ENCODE results near the gene COG6.
A peak's percentile ranks its signal among the peaks of the same experiment; 100 is the strongest.

Gene COG6

GRCh38 chr13:39767791-39768517 is 112.5 kb downstream of the COG6 start:
- DNase-seq (ENCODE audit: low read depth in 1 of 2, low spot score in 1 of 2) = no peak

DNA sequence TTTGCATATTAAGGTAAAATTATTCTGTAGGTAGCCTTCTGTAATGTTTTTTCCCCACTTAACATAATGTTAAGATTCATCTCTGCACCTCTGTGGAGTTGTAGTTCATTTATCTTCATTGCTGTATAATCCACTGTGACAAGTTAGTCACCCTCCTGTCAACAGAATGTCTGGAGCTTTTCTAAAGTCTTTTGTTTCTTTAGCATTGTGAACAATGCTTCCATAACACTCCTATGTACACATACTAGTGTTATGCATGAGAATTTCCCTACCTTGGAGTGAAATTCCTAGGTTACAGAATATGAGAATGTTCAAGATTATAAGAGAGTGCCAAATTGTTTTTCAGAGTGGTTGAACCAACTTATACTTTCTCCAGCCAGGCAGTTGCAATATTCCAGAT is 113.5 kb downstream of the COG6 start:
- DNase-seq (ENCODE audit: low read depth in 1 of 2, low spot score in 1 of 2) = no peak

- no peak for DNase-seq (ENCODE audit: low read depth in 1 of 2, low spot score in 1 of 2)
Observed at GRCh38 chr13:39770221-39771090, 115.0 kb downstream of the COG6 start.

DNA sequence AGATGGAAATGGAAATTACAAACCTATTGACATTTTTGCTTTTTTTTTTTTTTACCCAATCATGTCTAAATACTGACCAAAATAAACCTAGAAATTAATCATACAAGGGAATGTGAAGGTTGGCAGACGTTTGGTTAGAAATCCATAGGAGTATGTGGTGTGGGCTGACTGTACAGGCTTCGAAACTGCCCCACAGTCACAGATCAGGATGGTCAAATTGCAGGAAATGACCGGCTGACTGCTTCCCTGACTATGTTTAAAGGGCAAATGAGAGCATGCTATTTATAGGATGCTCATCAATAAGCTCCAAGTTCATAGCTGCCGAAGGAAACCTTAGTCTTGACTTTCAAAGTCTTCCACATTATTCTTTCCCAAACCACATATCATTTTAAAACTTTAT is 118.4 kb downstream of the COG6 start:
- DNase-seq (ENCODE audit: low read depth in 1 of 2, low spot score in 1 of 2) = no peak

DNA sequence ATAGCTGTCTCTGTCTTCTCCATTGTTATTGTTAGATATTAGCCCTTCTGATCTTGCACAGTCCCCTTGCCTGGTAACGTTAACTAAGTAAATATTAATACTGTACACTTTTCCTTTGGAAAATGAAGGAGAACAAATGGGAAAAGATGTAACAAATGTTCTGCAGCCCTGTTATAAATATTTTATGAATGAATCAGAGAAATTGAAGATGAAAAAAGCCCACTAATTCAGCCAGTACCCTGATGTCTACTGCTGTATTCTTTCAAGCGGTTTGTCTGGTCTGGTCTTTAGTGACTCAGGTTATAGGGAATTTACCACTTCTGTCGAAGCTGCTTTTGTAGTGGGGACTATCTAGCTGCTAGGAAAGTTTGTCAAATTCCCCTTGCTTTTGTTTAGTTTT is 121.0 kb downstream of the COG6 start:
- DNase-seq (ENCODE audit: low read depth in 1 of 2, low spot score in 1 of 2) = no peak

GRCh38 chr13:39777021-39777420 is 121.6 kb downstream of the COG6 start:
- no peak for DNase-seq (ENCODE audit: low read depth in 1 of 2, low spot score in 1 of 2)

GRCh38 chr13:39777527-39778061 is 122.1 kb downstream of the COG6 start:
- DNase-seq (ENCODE audit: low read depth in 1 of 2, low spot score in 1 of 2) = no peak

DNA sequence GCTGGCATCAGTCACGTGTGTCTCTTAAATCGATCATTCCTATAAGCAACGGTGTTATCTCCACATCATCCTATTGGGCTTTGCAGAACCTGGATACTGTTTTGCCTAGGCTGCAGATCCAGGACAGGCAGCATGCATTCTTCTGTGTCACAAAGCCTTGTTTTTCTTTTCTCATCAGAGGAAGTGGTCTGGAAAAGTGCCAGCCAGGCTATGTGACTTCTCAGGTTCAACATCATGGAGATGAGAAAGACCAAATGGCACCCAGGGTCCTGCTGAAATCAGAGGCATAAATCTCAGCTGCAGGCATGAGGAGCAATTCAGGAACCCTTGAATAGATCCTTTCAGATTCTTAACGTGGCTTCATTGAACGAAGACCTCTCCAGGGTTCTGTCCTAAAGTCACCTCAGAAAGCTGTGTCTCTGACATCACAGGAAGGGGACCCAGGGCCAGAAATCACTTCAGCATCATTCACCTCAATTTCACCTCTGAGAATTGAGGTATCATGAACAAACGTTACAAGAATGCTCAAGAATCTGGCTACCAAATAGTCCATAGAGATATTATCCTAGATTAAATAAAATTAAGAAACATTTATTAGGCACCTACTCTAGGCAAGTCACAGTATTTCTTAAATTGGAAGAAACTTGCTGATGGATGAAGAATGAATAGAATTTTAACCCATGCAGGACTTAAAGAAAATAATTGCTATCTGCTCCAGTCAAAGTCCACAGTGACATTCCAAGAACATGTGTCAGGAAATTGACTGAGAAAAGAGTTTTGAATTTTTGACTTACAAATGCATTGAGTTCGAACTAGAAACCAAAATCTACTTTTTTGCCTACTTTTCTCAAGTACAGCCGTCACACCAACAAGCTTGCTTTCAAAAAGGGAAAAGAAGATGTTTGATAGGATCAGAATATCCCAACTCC is 124.1 kb downstream of the COG6 start:
- peak; percentile 9 to 14 for DNase-seq (ENCODE audit: low read depth in 1 of 2, low spot score in 1 of 2)

- DNase-seq (ENCODE audit: low read depth in 1 of 2, low spot score in 1 of 2) = no peak
Observed at GRCh38 chr13:39780711-39781110, 125.2 kb downstream of the COG6 start.

- DNase-seq (ENCODE audit: low read depth in 1 of 2, low spot score in 1 of 2) = no peak
Observed at GRCh38 chr13:39781381-39781780, 125.9 kb downstream of the COG6 start.

DNA sequence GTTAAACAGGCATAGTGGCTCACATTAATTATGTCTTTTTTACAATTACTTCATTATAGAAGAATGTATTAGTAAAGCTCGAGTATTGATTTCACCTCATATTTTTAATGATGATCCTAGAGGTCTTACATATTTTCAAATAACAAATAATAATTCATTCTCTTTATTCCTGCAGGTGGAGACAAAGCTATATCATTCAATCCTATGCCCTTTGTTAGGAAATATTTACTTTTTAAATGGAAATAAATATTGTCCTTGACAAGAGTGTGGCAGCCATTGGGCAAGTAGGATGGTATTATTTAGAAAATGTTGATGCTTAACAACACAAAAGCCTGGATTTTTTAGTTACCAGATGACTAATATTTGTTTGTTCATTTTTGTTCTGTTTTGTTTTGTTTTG is 127.6 kb downstream of the COG6 start:
- no peak for DNase-seq (ENCODE audit: low read depth in 1 of 2, low spot score in 1 of 2)

DNA sequence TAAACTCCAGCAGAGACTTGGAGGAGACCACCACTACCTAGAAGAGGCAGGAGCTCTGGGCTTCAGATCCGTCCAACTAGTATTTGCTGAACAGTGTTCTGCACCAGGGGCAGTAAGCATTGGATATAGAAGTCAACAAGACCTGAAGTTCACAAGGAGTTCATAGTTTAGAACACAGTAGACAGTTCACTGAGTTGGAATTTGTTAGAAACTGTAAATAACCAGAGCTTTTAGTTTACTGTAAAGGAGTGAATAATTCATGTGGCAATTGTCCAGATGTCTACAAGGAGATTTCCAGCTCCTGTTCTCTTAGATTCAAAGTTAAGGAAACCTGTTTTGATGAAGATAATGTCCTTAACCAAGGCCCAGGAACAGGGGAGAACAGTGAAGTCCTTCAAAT is 128.9 kb downstream of the COG6 start:
- DNase-seq (ENCODE audit: low read depth in 1 of 2, low spot score in 1 of 2) = no peak

DNA sequence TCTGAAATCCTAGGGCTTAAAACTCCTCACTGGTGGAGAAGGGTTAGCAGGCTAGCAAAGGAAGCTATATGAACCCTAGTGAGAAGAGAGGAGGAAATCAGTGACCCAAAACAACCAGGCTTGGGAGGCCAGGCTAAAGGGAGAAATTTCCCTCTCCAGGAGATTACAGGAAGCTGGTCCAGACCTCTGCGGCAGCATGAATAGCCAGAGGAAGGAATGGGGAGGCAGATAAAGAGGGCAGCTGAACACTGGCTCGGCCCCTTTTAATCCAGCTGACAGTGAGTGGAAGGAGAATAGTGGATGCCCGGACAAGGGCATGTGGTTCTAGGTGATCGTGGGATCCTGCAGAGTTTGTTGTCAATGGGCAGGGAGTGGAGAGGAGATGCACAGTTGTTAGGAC is 130.6 kb downstream of the COG6 start:
- DNase-seq (ENCODE audit: low read depth in 1 of 2, low spot score in 1 of 2) = no peak

GRCh38 chr13:39787086-39787487 is 131.6 kb downstream of the COG6 start:
- DNase-seq (ENCODE audit: low read depth in 1 of 2, low spot score in 1 of 2) = no peak

- DNase-seq (ENCODE audit: low read depth in 1 of 2, low spot score in 1 of 2) = no peak
Observed at GRCh38 chr13:39788102-39788501, 132.6 kb downstream of the COG6 start.

GRCh38 chr13:39789451-39789850 is 134.0 kb downstream of the COG6 start:
- DNase-seq (ENCODE audit: low read depth in 1 of 2, low spot score in 1 of 2) = no peak
